ENCODE measurements around the gene ZNF367.
"Not testable (repeated sequence)": the region's sequence is repeated elsewhere in the genome, so short reads cannot be mapped to it uniquely, and the experiment has no call there.

The ZNF367 gene

GRCh38 chr9:96400132-96400910 lies 17.8 kb downstream of the ZNF367 start:
- in situ Hi-C loops (cut with MboI; ENCODE audit: low sequenced_read_pairs) = no loop called here

GRCh38 chr9:96399325-96399633 lies 18.9 kb downstream of the ZNF367 start:
- in situ Hi-C loops (cut with MboI; ENCODE audit: low sequenced_read_pairs) = no loop called here

GRCh38 chr9:96398582-96399324 lies 19.4 kb downstream of the ZNF367 start:
- in situ Hi-C loops (cut with MboI; ENCODE audit: low sequenced_read_pairs) = no loop called here

GRCh38 chr9:96395964-96396363 lies 22.2 kb downstream of the ZNF367 start:
- in situ Hi-C loops (cut with MboI; ENCODE audit: low sequenced_read_pairs) = no loop called here

GRCh38 chr9:96394832-96395496 lies 23.2 kb downstream of the ZNF367 start:
- in situ Hi-C loops (cut with MboI; ENCODE audit: low sequenced_read_pairs) = no loop called here

- in situ Hi-C loops (cut with MboI; ENCODE audit: low sequenced_read_pairs) = no loop called here
Observed at GRCh38 chr9:96392263-96392662, 25.9 kb downstream of the ZNF367 start.

- in situ Hi-C loops (cut with MboI; ENCODE audit: low sequenced_read_pairs) = no loop called here
Observed at GRCh38 chr9:96391021-96391765, 27.0 kb downstream of the ZNF367 start.

GRCh38 chr9:96388144-96388543 lies 30.0 kb downstream of the ZNF367 start:
- in situ Hi-C loops (cut with MboI; ENCODE audit: low sequenced_read_pairs) = no loop called here

- in situ Hi-C loops (cut with MboI; ENCODE audit: low sequenced_read_pairs) = no loop called here
Observed at GRCh38 chr9:96386157-96386556, 32.0 kb downstream of the ZNF367 start.

GRCh38 chr9:96383165-96383942 lies 34.8 kb downstream of the ZNF367 start, which contains the start of gene SLC35D2:
TSS of gene SLC35D2 (minus strand) at chr9:96383711. CDS start at chr9:96383634, 77 bp downstream.
- in situ Hi-C loops (cut with MboI; ENCODE audit: low sequenced_read_pairs) = no loop called here

- in situ Hi-C loops (cut with MboI; ENCODE audit: low sequenced_read_pairs) = no loop called here
Observed at GRCh38 chr9:96382839-96383164, 35.4 kb downstream of the ZNF367 start.

GRCh38 chr9:96382175-96382574 lies 36.0 kb downstream of the ZNF367 start:
- in situ Hi-C loops (cut with MboI; ENCODE audit: low sequenced_read_pairs) = no loop called here

- in situ Hi-C loops (cut with MboI; ENCODE audit: low sequenced_read_pairs) = no loop called here
Observed at GRCh38 chr9:96381696-96382095, 36.5 kb downstream of the ZNF367 start.

- in situ Hi-C loops (cut with MboI; ENCODE audit: low sequenced_read_pairs) = no loop called here
Observed at GRCh38 chr9:96381125-96381524, 37.0 kb downstream of the ZNF367 start.

GRCh38 chr9:96379461-96379860 lies 38.7 kb downstream of the ZNF367 start:
- in situ Hi-C loops (cut with MboI; ENCODE audit: low sequenced_read_pairs) = no loop called here

- in situ Hi-C loops (cut with MboI; ENCODE audit: low sequenced_read_pairs) = no loop called here
Observed at GRCh38 chr9:96378187-96378586, 40.0 kb downstream of the ZNF367 start.

- in situ Hi-C loops (cut with MboI; ENCODE audit: low sequenced_read_pairs) = no loop called here
Observed at GRCh38 chr9:96376891-96377874, 41.0 kb downstream of the ZNF367 start.

GRCh38 chr9:96375507-96375906 lies 42.7 kb downstream of the ZNF367 start:
- in situ Hi-C loops (cut with MboI; ENCODE audit: low sequenced_read_pairs) = not testable (repeated sequence)

GRCh38 chr9:96367943-96368342 lies 50.2 kb downstream of the ZNF367 start:
- in situ Hi-C loops (cut with MboI; ENCODE audit: low sequenced_read_pairs) = no loop called here
